HEK293 (cell line): ENCODE results near the gene CFAP65.

ENCODE experiments used
- CTCF ChIP-seq: fragments of 450-650 bp; formaldehyde crosslinking; IDR thresholded peaks from 2 replicates; pipeline ENCODE4 v1.5.1; 2016; ENCODE audit warnings: missing biosample characterization, missing genetic modification characterization
- GLI4 ChIP-seq: fragments of 450-650 bp; formaldehyde crosslinking; IDR thresholded peaks from 2 replicates; pipeline ENCODE4 v1.5.1; 2016; ENCODE audit warnings: missing biosample characterization, missing genetic modification characterization
- ZNF398 ChIP-seq: fragments of 450-650 bp; formaldehyde crosslinking; IDR thresholded peaks from 2 replicates; pipeline ENCODE4 v1.5.1; 2017; ENCODE audit warnings: missing biosample characterization, missing genetic modification characterization
- ZNF830 ChIP-seq: fragments of 450-650 bp; IDR thresholded peaks from 2 replicates; pipeline ENCODE4 v1.5.0; 2018; ENCODE audit warnings: missing biosample characterization, missing genetic modification characterization, low read depth, mild to moderate bottlenecking, moderate library complexity

GRCh38 chr2:219037783-219038499, 3.4 kb downstream of the CFAP65 start:
- no peak for TF ChIP-seq ZNF830
- TF ChIP-seq GLI4 (tag by site-specific recombination) = no peak
- no peak for TF ChIP-seq CTCF
- no peak for TF ChIP-seq ZNF398 (tag by site-specific recombination)
